ENCODE results near the gene ZFP36L1. TPM values are rescaled to one million over a fixed set of nuclear protein-coding genes. Genes with fewer than 3 reads are reported as not detected.

The ZFP36L1 gene
- total and polyA plus RNA-seq, 10 of the 15 experiments (the other 5 are each of a cell fraction or from before 2014, with no cell fraction given) = 22.0 to 184 (median 66.1) TPM

DNA sequence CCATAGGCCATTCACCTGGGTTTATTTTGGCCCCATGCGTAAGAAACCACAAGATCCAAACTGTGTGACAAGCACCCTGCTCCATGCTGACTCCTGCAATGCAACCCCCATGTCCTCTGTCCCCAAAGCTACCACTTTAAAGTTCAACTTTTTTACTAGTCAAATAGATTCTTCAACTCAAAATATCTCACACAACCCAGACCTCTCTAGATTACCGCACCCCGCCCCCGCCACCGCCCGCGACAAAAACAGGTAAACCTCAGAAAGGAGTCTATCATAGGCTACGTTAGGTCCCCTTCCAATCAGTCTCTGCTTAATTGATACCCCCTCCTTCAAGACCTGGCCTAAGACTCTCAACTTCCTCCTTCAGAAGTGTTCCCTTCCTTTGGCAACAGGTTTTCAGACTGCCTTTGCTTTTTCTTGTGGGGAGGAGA is 2.2 kb downstream of the ZFP36L1 start (continued):
- TF ChIP-seq LARP7 (IDR thresholded peaks at IDR 0.05) (no peak), ZNF217 (IDR thresholded peaks at IDR 0.05) (no peak), FOXK2 (IDR thresholded peaks at IDR 0.05) (no peak), RCOR1 (conservative IDR thresholded peaks at IDR 0.05; ENCODE audit: low read depth, low read length) (no peak), BACH1 (IDR thresholded peaks at IDR 0.05; ENCODE audit: borderline replicate concordance) (0 out of 2 replicates have a peak, but pooled peaks have one; percentile 41), STAT3 (IDR thresholded peaks at IDR 0.05; ENCODE audit: low read depth, low read length) (no peak), IRF3 (IDR thresholded peaks at IDR 0.05) (no peak), POU2F2 (IDR thresholded peaks at IDR 0.05; ENCODE audit: borderline replicate concordance, low read depth, low read length) (peak; percentile 5; the same call in 1 of the 3 replicates), NFYB (IDR thresholded peaks at IDR 0.05; ENCODE audit: insufficient read depth, low read depth, low read length) (no peak), HDAC2 (IDR thresholded peaks at IDR 0.05) (no peak), ASH2L (IDR thresholded peaks at IDR 0.05; ENCODE audit: borderline replicate concordance, low read depth) (no peak), TCF3 (IDR thresholded peaks at IDR 0.05; ENCODE audit: borderline replicate concordance, insufficient read depth, low read depth, low read length) (no peak), SMAD1 (IDR thresholded peaks at IDR 0.05; ENCODE audit: low read depth, partially characterized antibody) (peak; percentile 11), POLR2AphosphoS5 (IDR thresholded peaks at IDR 0.05; ENCODE audit: low read length) (peak; percentile 48), SPI1 (IDR thresholded peaks at IDR 0.05; ENCODE audit: borderline replicate concordance, insufficient read depth, low read depth, low read length) (no peak), ZNF687 (IDR thresholded peaks at IDR 0.05) (0 out of 2 replicates have a peak, but pooled peaks have one; percentile 25), TAF1 (IDR thresholded peaks at IDR 0.05; ENCODE audit: borderline replicate concordance, low read depth, low read length) (0 out of 2 replicates have a peak, but pooled peaks have one; percentile 24), BCL11A (IDR thresholded peaks at IDR 0.05; ENCODE audit: low read depth, low read length) (no peak), TCF12 (IDR thresholded peaks at IDR 0.05; ENCODE audit: low read depth, low read length) (no peak)
- TF ChIP-seq, protein P1, sequence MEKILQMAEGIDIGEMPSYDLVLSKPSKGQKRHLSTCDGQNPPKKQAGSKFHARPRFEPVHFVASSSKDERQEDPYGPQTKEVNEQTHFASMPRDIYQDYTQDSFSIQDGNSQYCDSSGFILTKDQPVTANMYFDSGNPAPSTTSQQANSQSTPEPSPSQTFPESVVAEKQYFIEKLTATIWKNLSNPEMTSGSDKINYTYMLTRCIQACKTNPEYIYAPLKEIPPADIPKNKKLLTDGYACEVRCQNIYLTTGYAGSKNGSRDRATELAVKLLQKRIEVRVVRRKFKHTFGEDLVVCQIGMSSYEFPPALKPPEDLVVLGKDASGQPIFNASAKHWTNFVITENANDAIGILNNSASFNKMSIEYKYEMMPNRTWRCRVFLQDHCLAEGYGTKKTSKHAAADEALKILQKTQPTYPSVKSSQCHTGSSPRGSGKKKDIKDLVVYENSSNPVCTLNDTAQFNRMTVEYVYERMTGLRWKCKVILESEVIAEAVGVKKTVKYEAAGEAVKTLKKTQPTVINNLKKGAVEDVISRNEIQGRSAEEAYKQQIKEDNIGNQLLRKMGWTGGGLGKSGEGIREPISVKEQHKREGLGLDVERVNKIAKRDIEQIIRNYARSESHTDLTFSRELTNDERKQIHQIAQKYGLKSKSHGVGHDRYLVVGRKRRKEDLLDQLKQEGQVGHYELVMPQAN (conservative IDR thresholded peaks at IDR 0.05) = no peak
- TF ChIP-seq, protein P2, sequence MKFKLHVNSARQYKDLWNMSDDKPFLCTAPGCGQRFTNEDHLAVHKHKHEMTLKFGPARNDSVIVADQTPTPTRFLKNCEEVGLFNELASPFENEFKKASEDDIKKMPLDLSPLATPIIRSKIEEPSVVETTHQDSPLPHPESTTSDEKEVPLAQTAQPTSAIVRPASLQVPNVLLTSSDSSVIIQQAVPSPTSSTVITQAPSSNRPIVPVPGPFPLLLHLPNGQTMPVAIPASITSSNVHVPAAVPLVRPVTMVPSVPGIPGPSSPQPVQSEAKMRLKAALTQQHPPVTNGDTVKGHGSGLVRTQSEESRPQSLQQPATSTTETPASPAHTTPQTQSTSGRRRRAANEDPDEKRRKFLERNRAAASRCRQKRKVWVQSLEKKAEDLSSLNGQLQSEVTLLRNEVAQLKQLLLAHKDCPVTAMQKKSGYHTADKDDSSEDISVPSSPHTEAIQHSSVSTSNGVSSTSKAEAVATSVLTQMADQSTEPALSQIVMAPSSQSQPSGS (IDR thresholded peaks at IDR 0.05; ENCODE audit: low read length) = no peak
- TF ChIP-seq, protein P3, sequence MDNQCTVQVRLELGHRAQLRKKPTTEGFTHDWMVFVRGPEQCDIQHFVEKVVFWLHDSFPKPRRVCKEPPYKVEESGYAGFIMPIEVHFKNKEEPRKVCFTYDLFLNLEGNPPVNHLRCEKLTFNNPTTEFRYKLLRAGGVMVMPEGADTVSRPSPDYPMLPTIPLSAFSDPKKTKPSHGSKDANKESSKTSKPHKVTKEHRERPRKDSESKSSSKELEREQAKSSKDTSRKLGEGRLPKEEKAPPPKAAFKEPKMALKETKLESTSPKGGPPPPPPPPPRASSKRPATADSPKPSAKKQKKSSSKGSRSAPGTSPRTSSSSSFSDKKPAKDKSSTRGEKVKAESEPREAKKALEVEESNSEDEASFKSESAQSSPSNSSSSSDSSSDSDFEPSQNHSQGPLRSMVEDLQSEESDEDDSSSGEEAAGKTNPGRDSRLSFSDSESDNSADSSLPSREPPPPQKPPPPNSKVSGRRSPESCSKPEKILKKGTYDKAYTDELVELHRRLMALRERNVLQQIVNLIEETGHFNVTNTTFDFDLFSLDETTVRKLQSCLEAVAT (IDR thresholded peaks at IDR 0.05) = peak; percentile 51

Data from GM12878 (cell line).